Activated CD8-positive, alpha-beta memory T cell treated with anti-CD3 and anti-CD28 coated beads for 24 hours (primary cell): ENCODE results near the gene NSMCE1.

Source experiments
- DNase-seq: peaks from one replicate; pipeline ENCODE4 v3.0.0-alpha.2; 2020

Gene NSMCE1

GRCh38 chr16:27228621-27229501 lies 39.7 kb downstream of the NSMCE1 start:
- no peak for DNase-seq

DNA sequence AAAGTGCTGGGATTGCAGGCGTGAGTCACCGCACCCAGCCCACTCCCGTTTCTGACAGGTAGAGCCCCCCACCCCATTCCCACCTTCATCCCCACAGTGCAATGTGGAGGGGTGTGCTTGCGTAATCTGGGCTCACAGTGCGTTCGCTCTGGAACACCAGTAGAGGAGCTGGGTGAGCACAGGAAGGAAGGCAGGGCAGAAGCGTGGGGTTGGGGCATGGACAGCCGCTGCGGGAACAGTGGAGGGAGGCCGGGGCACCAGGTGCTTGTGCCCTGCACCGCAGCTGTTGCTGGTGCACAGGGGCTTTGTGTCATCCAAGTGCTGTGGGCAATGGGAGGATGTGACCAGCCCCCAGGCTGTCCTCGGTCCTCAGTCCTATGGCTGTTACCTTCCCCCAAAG lies 40.5 kb downstream of the NSMCE1 start:
- DNase-seq, result no peak

- no peak for DNase-seq
Measured at GRCh38 chr16:27226976-27227705, 41.4 kb downstream of the NSMCE1 start.

DNA sequence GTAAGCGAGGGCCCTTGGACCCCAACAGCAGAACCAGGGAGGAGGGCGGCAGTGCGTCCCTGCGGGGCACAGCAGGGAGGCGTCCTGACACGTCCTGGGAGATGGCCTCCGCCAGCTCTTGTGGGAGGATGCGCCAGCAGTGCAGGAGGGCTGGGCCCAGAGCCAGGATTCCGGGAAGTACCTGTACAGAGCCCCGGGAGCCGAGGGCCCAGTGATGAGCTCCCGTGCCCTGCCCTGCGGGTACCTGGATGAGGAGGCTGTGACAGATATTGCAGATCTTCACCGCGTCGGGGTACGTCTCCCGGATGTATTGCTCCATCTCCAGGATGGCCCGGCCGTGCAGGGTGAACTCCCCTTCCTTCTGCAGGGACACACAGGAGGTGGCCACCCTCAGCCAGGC lies 42.1 kb downstream of the NSMCE1 start:
- no peak for DNase-seq

DNA sequence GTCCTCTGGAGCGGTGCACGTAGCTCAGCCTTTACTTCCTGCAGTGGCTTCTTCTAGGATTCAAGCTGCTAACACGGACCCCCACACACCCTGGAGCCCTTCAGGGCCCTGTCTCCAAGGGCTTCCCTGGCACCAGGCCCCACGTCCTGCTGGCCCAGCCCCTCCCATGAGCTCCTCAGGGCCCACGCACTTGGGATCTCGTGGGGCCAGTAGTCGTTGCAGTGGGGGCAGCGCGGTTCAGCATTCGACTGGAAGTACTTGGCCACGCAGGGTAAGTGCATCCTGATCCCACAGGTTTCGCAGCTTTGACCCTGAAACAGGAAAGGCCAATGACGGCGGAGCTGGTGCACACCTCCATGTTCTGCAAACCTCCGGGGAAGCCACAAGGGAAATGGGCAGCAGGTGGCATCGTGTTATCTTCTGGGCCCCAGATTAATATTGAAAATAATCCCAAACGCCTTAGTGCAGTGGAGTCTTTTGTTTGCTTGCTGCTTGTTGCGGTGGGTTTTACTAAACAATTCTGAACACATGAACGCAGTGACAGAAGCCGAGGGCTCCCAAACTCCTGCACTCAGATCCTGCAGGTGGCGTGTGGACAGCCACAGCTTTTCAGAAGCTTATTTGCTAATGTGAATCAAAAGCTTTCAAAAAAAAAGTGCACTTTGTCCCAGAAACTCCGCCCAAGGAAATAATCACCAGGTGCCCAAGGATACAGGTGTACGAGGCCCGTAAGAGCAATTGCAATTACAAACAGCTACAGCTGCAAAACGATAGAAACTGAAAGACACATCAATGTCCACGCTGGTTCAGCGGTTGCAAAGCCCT lies 42.8 kb downstream of the NSMCE1 start:
- DNase-seq, result no peak

- no peak for DNase-seq
Measured at GRCh38 chr16:27224741-27225300, 43.8 kb downstream of the NSMCE1 start.

DNA sequence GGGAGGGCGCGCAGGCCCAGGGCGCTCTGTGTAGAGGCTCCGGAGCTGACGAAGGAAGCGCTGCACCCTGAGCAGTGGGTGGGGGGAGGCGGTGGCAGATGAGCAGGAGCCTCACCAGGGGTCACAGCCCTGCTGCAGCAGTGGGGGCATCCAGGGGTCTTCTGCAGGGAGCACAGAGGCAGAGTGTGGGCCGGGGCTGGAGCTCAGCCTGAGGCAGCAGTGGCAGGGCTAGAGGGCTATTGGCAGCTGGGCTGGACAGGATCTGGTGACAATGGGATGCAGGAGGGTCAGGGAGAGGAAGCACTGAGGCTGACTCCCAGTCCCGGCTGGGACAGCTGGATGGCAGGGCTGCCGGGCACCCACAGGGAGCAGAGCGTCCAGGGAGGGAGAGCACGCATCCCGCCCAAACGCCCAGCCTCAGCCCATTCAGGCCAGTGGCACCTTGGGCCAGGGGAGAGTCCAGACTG lies 44.3 kb downstream of the NSMCE1 start:
- no peak for DNase-seq

DNA sequence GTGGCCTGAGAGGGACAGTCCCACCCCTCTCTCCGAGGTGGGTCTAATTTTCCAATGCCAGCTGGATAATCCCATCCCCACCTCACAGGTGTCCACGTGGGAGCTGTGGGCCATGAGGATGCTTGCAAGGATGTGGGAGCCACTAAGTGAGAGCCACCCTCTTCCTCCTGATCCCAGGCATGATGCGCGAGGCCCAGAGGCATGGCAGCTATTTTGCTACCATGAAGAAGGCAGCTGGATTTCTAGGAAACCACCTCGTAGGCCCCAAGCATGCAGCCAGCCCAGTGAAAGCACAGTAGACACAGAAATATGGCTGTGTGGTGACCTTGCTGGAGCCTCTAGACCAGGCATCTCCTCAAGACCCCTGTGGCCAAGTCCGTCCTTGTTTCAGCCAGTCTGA lies 44.9 kb downstream of the NSMCE1 start:
- DNase-seq, result no peak

DNA sequence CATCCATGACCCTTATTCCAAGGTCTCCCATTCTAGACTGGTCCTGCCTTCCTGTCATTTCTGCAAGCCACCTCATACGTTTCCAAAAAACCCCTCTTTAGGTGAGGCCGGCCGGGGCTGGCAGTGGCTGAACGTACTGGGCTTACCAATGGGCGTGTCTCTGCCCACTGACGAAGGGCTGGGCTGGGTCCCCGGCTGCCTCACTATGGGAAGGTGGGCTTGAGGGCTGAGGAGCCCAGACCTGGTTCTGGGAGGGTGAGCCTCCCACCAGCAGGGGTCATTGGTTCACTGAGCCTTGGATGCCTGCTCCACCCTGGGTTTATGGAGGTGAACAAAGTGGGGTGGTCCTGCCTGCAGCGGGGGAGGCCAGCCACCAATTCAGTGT lies 45.4 kb downstream of the NSMCE1 start:
- DNase-seq, result no peak

DNA sequence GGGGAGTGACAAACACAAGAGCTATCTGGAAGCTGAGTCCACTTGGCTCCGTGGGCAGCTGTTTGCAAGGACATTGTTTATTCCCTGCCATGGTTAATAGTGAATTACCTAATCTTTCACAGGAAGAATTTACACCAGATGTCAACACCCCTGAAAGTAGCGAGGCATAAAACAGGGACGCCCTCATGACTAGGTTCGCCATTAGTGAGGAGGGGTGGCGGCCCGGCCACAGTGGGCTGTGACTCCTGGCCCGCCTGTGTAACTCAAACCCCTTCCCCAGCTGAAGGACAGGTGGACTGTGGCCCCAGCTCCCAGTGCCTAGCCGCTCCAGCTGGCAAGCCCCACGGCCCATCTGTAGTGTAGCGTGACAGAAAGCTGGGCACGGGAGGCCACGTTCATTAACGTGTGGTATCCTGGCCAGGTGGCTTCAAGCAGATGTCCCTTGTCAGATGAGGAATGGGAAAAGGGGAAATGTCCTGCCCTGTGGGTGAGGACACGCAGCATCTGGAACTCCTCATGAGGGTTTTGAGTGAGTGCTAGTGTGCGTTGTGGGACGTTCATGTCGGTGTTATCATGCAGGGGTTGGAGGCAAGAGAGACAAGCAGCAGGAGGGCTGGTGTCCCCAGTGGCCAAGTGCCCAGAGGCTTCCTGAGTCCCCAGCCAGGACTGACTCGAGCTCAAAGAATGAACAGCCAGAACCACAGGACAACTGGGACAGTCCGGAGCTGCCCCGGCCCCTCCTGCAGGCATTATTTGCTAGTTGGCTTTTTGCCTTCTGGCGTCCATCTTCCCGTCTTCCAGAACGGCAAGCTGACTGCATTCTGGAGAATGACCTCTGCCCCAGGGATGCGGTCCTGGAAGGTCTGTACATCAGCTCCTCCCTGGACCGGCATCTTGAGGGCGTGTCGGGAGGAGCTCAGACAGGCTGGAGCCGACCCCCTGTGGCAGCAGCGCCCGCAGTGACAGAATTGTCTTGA lies 46.0 kb downstream of the NSMCE1 start:
- DNase-seq, result no peak

DNA sequence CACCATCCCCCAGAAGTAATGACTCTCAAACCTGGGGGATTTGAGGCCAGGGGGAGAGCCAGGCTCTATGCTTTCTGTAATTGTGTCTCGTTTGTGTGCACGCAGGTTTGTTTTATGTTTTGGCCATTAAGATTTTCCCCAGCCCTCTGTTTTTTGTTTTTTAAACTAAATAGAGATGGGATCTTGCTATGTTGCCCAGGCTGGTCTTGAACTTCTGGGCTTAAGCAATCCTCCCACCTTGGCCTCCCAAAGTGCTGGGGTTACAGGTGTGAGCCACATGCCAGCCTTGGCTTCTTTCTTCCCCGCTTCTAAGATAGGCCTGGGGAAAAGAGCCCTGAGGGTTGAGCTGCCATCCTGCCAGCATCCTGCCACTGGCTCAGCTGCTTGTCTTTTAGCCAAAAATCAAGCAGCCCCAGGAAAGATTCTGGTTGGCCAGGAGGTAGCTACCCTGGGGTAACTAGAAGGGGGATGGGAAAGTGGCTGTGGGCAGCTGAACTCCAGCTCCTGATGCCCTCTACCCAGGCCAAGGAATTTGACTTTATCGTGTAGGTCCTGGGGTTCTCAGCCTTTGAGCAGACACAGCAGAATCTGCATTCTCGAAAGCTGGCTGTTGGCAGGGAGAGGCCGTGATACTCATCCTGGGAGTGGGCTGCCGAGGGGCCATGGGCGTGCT lies 46.9 kb downstream of the NSMCE1 start:
- no peak for DNase-seq

- DNase-seq, result no peak
Measured at GRCh38 chr16:27220991-27221390, 47.6 kb downstream of the NSMCE1 start.

DNA sequence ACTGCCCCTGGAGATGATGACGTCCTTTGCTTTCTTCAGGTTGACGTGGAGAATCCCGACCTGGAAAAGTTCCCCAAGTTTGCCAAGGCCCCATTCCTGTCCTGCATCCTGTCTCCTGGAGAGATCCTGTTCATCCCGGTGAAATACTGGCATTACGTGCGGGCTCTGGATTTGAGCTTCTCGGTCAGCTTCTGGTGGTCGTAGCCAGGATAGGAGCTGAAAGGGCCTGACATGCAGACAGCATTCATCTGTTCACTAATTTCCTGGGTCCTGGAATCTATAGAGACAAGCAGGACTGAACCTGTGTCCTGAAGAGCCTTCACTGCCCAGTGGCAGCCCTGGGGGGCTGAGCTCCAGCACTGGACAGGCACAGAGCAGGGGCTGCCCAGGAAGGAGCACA lies 48.0 kb downstream of the NSMCE1 start:
- DNase-seq, result no peak

GRCh38 chr16:27220120-27220519 lies 48.5 kb downstream of the NSMCE1 start:
- DNase-seq, result no peak

- no peak for DNase-seq
Measured at GRCh38 chr16:27219161-27219560, 49.4 kb downstream of the NSMCE1 start.

DNA sequence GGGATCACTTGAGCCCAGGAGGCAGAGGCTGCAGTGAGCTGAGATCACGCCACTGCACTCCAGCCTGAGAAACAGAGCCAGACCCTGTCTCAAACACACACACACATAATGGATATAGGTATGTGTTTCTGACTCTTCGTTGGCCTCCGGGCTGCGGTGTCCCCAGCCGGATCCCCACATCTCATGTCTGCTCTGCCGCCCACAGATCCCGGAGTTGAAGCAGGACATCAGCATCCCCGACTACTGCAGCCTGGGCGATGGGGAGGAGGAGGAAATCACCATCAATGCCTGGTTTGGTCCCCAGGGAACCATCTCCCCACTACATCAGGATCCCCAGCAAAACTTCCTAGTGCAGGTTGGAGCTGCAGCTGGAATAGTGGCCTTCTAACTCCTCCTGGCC lies 49.8 kb downstream of the NSMCE1 start:
- no peak for DNase-seq

- DNase-seq, result no peak
Measured at GRCh38 chr16:27217256-27217655, 51.3 kb downstream of the NSMCE1 start.

DNA sequence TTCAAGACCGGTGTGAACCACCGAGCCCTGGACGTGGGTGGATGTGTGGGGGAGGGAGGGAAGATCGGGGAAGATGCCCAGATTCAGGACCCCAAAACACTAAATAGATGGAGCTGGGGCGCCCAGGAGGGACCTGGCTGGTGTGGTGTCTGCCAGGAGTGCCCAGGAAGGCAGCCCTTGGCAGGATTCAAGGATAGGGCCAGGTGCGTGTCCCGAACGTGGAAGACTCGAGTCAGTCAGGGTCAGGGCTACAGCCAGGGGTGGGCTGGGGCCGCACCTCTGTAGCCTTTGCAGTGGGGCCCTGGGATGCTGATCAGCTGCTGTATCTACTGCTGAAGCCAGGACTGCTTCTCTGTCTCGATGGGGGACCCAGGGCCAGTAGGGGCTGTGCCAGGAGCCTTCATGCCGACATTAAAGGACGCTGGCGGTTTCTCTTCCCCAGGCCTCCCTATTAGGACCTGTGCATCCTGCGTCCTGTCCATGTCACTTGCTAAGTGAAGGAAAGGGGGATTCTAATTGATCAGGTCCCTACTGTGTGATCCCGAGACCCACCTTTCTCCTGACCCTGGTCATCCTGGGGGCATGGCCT lies 52.2 kb downstream of the NSMCE1 start:
- no peak for DNase-seq

GRCh38 chr16:27215660-27216059 lies 52.9 kb downstream of the NSMCE1 start:
- DNase-seq, result no peak

GRCh38 chr16:27214084-27214961 lies 54.2 kb downstream of the NSMCE1 start:
- DNase-seq, result no peak
